ENCODE measurements around the gene PPP4R3C.

- TF ChIP-seq POLR2AphosphoS5 (IDR thresholded peaks at IDR 0.05; ENCODE audit: low read depth, low read length) (no peak), REST (IDR thresholded peaks at IDR 0.05; ENCODE audit: insufficient read depth in 1 of 2, low read depth in 2 of 2, low read length in 2 of 2) (no peak)
Measured at GRCh38 chrX:27439771-27440170, 23.4 kb downstream of the PPP4R3C start.
